DMS114 treated with DMSO at 0.1 percent for 48 hours (cell line): Measurements from ENCODE around the gene FBLN5.

Source experiments
- DNase-seq: peaks from one replicate; lab custom pipeline; 2025; ENCODE audit not compliant: unreplicated experiment; lab: John Stamatoyannopoulos, UW

The FBLN5 gene

GRCh38 chr14:91946622-91947474, 646 bp downstream of the FBLN5 start:
- no peak for DNase-seq

GRCh38 chr14:91945751-91946621, 1.5 kb downstream of the FBLN5 start:
- no peak for DNase-seq

- no peak for DNase-seq
These were observed 4.5 kb downstream of the FBLN5 start for GRCh38 chr14:91942946-91943345.

GRCh38 chr14:91942128-91942527, 5.4 kb downstream of the FBLN5 start:
- DNase-seq, result no peak

GRCh38 chr14:91940209-91940608, 7.3 kb downstream of the FBLN5 start:
- no peak for DNase-seq

- no peak for DNase-seq
These were observed 11.9 kb downstream of the FBLN5 start for GRCh38 chr14:91935586-91935985.

- DNase-seq, result no peak
These were observed 12.8 kb downstream of the FBLN5 start for GRCh38 chr14:91934554-91935285.

GRCh38 chr14:91931478-91932088, 15.9 kb downstream of the FBLN5 start:
- no peak for DNase-seq

- no peak for DNase-seq
These were observed 17.8 kb downstream of the FBLN5 start for GRCh38 chr14:91929700-91930099.

- no peak for DNase-seq
These were observed 19.7 kb downstream of the FBLN5 start for GRCh38 chr14:91927800-91928199.

GRCh38 chr14:91927191-91927590, 20.3 kb downstream of the FBLN5 start:
- no peak for DNase-seq

GRCh38 chr14:91926131-91926890, 21.2 kb downstream of the FBLN5 start:
- no peak for DNase-seq

- DNase-seq, result no peak
These were observed 21.8 kb downstream of the FBLN5 start for GRCh38 chr14:91925727-91926121.

- DNase-seq, result no peak
These were observed 22.3 kb downstream of the FBLN5 start for GRCh38 chr14:91925001-91925726.

GRCh38 chr14:91920526-91920925, 27.0 kb downstream of the FBLN5 start:
- no peak for DNase-seq

- DNase-seq, result no peak
These were observed 27.7 kb downstream of the FBLN5 start for GRCh38 chr14:91919814-91920213.

- DNase-seq, result no peak
These were observed 29.2 kb downstream of the FBLN5 start for GRCh38 chr14:91918186-91918883.

- no peak for DNase-seq
These were observed 35.5 kb downstream of the FBLN5 start for GRCh38 chr14:91912035-91912434.

GRCh38 chr14:91911474-91912032, 35.9 kb downstream of the FBLN5 start:
- DNase-seq, result peak; percentile 10
